ENCODE results near the gene TRIM65.

DNA sequence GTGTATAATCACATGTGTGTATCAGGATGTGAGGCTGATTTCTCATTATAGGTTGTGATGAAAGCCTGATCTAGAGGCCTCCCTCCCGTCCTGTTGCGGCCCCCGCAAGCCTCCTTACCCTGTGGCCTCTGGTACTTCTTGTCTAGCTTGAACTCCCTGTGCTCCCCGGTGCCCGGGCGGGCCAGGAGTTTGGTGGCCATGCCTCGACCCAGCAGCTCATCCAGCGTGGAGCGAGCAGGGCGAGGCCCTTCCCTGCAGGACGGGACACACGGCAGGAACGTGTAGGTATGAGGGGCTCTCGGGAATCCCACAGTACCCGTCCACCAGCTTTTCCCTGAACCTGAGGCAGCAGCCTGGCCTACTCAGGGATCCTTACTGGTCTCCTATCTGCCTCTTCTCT lies 29.2 kb upstream of the TRIM65 start:
- TF ChIP-seq, protein P1, sequence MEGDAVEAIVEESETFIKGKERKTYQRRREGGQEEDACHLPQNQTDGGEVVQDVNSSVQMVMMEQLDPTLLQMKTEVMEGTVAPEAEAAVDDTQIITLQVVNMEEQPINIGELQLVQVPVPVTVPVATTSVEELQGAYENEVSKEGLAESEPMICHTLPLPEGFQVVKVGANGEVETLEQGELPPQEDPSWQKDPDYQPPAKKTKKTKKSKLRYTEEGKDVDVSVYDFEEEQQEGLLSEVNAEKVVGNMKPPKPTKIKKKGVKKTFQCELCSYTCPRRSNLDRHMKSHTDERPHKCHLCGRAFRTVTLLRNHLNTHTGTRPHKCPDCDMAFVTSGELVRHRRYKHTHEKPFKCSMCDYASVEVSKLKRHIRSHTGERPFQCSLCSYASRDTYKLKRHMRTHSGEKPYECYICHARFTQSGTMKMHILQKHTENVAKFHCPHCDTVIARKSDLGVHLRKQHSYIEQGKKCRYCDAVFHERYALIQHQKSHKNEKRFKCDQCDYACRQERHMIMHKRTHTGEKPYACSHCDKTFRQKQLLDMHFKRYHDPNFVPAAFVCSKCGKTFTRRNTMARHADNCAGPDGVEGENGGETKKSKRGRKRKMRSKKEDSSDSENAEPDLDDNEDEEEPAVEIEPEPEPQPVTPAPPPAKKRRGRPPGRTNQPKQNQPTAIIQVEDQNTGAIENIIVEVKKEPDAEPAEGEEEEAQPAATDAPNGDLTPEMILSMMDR (IDR thresholded peaks at IDR 0.05 in 2 of 3, conservative IDR thresholded peaks at IDR 0.05 in 1 of 3; ENCODE audit: control insufficient read depth in 2 of 3, extremely low read depth in 1 of 3, insufficient read depth in 1 of 3, low read depth in 3 of 3, low read length in 3 of 3): no peak
- TF ChIP-seq POLR2AphosphoS5 (IDR thresholded peaks at IDR 0.05; ENCODE audit: low read length) (no peak), RAD51 (IDR thresholded peaks at IDR 0.05) (no peak), RAD21 (IDR thresholded peaks at IDR 0.05; ENCODE audit: insufficient read depth, low read depth, low read length) (no peak), ZNF274 (IDR thresholded peaks at IDR 0.05; ENCODE audit: insufficient read depth, insufficient read length) (no peak), CHD2 (IDR thresholded peaks at IDR 0.05; ENCODE audit: borderline replicate concordance, low read depth, low read length) (no peak), POLR2A (IDR thresholded peaks at IDR 0.05; ENCODE audit: low read depth, low read length) (no peak)
- TF ChIP-seq, protein P2, sequence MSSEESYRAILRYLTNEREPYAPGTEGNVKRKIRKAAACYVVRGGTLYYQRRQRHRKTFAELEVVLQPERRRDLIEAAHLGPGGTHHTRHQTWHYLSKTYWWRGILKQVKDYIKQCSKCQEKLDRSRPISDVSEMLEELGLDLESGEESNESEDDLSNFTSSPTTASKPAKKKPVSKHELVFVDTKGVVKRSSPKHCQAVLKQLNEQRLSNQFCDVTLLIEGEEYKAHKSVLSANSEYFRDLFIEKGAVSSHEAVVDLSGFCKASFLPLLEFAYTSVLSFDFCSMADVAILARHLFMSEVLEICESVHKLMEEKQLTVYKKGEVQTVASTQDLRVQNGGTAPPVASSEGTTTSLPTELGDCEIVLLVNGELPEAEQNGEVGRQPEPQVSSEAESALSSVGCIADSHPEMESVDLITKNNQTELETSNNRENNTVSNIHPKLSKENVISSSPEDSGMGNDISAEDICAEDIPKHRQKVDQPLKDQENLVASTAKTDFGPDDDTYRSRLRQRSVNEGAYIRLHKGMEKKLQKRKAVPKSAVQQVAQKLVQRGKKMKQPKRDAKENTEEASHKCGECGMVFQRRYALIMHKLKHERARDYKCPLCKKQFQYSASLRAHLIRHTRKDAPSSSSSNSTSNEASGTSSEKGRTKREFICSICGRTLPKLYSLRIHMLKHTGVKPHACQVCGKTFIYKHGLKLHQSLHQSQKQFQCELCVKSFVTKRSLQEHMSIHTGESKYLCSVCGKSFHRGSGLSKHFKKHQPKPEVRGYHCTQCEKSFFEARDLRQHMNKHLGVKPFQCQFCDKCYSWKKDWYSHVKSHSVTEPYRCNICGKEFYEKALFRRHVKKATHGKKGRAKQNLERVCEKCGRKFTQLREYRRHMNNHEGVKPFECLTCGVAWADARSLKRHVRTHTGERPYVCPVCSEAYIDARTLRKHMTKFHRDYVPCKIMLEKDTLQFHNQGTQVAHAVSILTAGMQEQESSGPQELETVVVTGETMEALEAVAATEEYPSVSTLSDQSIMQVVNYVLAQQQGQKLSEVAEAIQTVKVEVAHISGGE (CRISPR knock-in tag; IDR thresholded peaks at IDR 0.05): no peak
- TF ChIP-seq, protein P3, sequence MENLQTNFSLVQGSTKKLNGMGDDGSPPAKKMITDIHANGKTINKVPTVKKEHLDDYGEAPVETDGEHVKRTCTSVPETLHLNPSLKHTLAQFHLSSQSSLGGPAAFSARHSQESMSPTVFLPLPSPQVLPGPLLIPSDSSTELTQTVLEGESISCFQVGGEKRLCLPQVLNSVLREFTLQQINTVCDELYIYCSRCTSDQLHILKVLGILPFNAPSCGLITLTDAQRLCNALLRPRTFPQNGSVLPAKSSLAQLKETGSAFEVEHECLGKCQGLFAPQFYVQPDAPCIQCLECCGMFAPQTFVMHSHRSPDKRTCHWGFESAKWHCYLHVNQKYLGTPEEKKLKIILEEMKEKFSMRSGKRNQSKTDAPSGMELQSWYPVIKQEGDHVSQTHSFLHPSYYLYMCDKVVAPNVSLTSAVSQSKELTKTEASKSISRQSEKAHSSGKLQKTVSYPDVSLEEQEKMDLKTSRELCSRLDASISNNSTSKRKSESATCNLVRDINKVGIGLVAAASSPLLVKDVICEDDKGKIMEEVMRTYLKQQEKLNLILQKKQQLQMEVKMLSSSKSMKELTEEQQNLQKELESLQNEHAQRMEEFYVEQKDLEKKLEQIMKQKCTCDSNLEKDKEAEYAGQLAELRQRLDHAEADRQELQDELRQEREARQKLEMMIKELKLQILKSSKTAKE (IDR thresholded peaks at IDR 0.05; ENCODE audit: low read depth, poor library complexity, severe bottlenecking): no peak

Data from GM12878 (cell line).